ENCODE results near the gene DOCK1. TPM values are rescaled to one million over a fixed set of nuclear protein-coding genes. Genes with fewer than 3 reads are reported as not detected.

DOCK1 gene
- polyA plus RNA-seq, 1 of the 3 experiments (the other 2 are of a cell fraction): 15.5 TPM

- TF ChIP-seq CTCF (IDR thresholded peaks at IDR 0.05): no peak
- no peak for TF ChIP-seq MXI1 (IDR thresholded peaks at IDR 0.05; ENCODE audit: low read depth, low read length)
Observed at GRCh38 chr10:127081851-127082345, 176.7 kb downstream of the DOCK1 start (continued).

- POLR2A ChIA-PET: no interaction called here
- no peaks in the 10 kb centered on the region for H3F3A ChIP-seq (replicated peaks; ENCODE audit: insufficient read depth)
- H3K27ac ChIP-seq (ENCODE audit: low read depth in 2 of 2, low read length in 1 of 2): no peak overlapping the region
- no peak overlapping the region for H3K4me2 ChIP-seq
- no peaks in the 10 kb centered on the region for H3K9me3 ChIP-seq
- no peak overlapping the region for H2AFZ ChIP-seq (ENCODE audit: low read depth)
- H3K9ac ChIP-seq: no peak overlapping the region
- DNase-seq: no peak
- no peaks in the 10 kb centered on the region for H3K4me1 ChIP-seq (ENCODE audit: control insufficient read depth in 1 of 2, insufficient read depth in 2 of 2, low read depth in 1 of 2, low read length in 1 of 2)
- no peaks in the 10 kb centered on the region for H3K9me2 ChIP-seq
- no peaks in the 10 kb centered on the region for H3K79me2 ChIP-seq (ENCODE audit: insufficient read depth)
- no peaks in the 10 kb centered on the region for H4K20me1 ChIP-seq (ENCODE audit: insufficient read depth)
- no peak overlapping the region for H3K4me3 ChIP-seq (ENCODE audit: low read depth in 2 of 2, low read length in 1 of 2)
- H3K27me3 ChIP-seq (ENCODE audit: insufficient read depth): no peaks in the 10 kb centered on the region
- WGBS (ENCODE audit: low lambda C conversion rate): 100% methylated on average over 4 of the region's 4 CpGs
- H3K36me3 ChIP-seq (replicated peaks in 1 of 2; ENCODE audit: control insufficient read depth in 1 of 2, insufficient read depth in 2 of 2, low read length in 1 of 2): peaks cover 15 to 19% of the 10 kb centered on the region in 2 experiments
- no peak for TF ChIP-seq NRF1 (IDR thresholded peaks at IDR 0.05; ENCODE audit: low read depth, low read length)
- CTCF ChIA-PET: no interaction called here
Observed at GRCh38 chr10:127082651-127083050, 177.4 kb downstream of the DOCK1 start.

GRCh38 chr10:127085957-127086356 is 180.7 kb downstream of the DOCK1 start:
- Histone ChIP-seq H3K9me3 (no peaks in the 10 kb centered on the region), H3K4me2 (no peak overlapping the region), H3K36me3 (replicated peaks in 1 of 2; ENCODE audit: control insufficient read depth in 1 of 2, insufficient read depth in 2 of 2, low read length in 1 of 2) (peaks cover 11 to 13% of the 10 kb centered on the region in 2 experiments), H3K27me3 (ENCODE audit: insufficient read depth) (no peaks in the 10 kb centered on the region), H3K79me2 (ENCODE audit: insufficient read depth) (no peaks in the 10 kb centered on the region), H3F3A (replicated peaks; ENCODE audit: insufficient read depth) (no peaks in the 10 kb centered on the region), H4K20me1 (ENCODE audit: insufficient read depth) (no peaks in the 10 kb centered on the region), H3K9me2 (no peaks in the 10 kb centered on the region), H3K4me1 (ENCODE audit: control insufficient read depth in 1 of 2, insufficient read depth in 2 of 2, low read depth in 1 of 2, low read length in 1 of 2) (no peaks in the 10 kb centered on the region), H2AFZ (ENCODE audit: low read depth) (no peak overlapping the region), H3K27ac (ENCODE audit: low read depth in 2 of 2, low read length in 1 of 2) (no peak overlapping the region), H3K9ac (no peak overlapping the region), H3K4me3 (ENCODE audit: low read depth in 2 of 2, low read length in 1 of 2) (no peak overlapping the region)
- ChIA-PET POLR2A (no interaction called here), CTCF (no interaction called here)
- DNase-seq: no peak
- 95% methylated on average over 5 of the region's 5 CpGs for WGBS (ENCODE audit: low lambda C conversion rate)
- TF ChIP-seq RAD21 (IDR thresholded peaks at IDR 0.05; ENCODE audit: low read length): no peak
- no peak for TF ChIP-seq CHD2 (IDR thresholded peaks at IDR 0.05; ENCODE audit: low read length, partially characterized antibody)
- no peak for TF ChIP-seq SMC3 (IDR thresholded peaks at IDR 0.05; ENCODE audit: low read depth, low read length)
- no peak for TF ChIP-seq USF2 (IDR thresholded peaks at IDR 0.05; ENCODE audit: borderline replicate concordance, low read depth, low read length)
- no peak for TF ChIP-seq ELF1 (IDR thresholded peaks at IDR 0.05)
- no peak for TF ChIP-seq IRF3 (IDR thresholded peaks at IDR 0.05; ENCODE audit: low read depth, low read length)
- TF ChIP-seq RFX5 (IDR thresholded peaks at IDR 0.05; ENCODE audit: low read length): no peak
- no peak for TF ChIP-seq ZBTB33 (IDR thresholded peaks at IDR 0.05; ENCODE audit: borderline replicate concordance, low read depth)
- TF ChIP-seq REST (IDR thresholded peaks at IDR 0.05; ENCODE audit: low read depth, low read length): no peak
- no peak for TF ChIP-seq FOXM1 (IDR thresholded peaks at IDR 0.05; ENCODE audit: low read depth)
- TF ChIP-seq GABPA (IDR thresholded peaks at IDR 0.05; ENCODE audit: low read depth): no peak
- no peak for TF ChIP-seq NRF1 (IDR thresholded peaks at IDR 0.05; ENCODE audit: low read depth, low read length)
- no peak for TF ChIP-seq MEF2A (IDR thresholded peaks at IDR 0.05; ENCODE audit: borderline replicate concordance, low read depth)
- TF ChIP-seq POLR2AphosphoS5 (IDR thresholded peaks at IDR 0.05; ENCODE audit: low read depth, low read length): no peak
- no peak for TF ChIP-seq EZH2phosphoT487 (IDR thresholded peaks at IDR 0.05; ENCODE audit: borderline replicate concordance, low read depth)

All from SK-N-SH (cell line).